ENCODE data around the gene MKI67.
A peak's percentile ranks its signal among the peaks of the same experiment; 100 is the strongest.

Gene MKI67

DNA sequence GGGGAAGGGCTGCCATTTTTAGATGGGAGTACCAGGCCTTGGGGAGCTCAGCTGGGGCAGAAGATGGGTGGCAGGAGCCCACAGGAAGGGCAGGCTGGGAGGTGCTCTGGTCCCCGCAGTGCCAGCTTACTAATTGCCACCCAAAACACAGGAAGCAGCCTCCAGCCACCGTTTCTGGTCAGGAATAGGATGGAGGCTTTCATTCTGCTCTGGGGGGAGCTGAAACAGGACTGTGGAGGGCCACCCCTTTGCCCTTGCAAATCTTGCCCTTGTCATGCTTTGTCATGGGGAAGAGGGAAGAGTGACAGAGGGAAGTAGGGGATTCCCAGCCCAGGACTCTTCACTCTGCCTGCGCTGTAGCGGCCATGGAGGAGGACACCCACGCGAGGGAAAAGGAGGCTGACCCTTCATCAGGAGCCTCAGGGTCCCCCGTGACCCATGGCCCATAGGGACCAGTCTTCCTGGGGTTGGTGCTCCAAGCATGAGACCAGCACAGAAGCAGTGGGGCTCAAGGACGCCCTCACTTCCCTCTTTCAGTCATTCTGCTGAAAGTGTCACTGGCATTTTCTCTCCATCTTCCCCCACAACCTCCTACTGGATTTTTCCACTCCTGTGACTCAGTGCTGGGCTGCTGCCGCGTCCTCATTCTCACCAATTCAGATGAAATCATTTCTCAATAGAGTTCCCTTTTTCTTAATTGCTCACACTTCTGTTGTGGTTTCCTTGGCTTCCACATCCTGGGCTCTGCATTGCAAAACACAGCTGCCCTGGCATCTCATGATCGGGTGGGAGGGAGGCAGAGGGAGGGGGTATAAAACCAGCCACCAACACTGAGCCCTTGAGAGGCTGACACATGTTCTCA is 61.9 kb downstream of the MKI67 start:
- DNase-seq (ENCODE audit: low read depth), result peak; percentile 39

DNA sequence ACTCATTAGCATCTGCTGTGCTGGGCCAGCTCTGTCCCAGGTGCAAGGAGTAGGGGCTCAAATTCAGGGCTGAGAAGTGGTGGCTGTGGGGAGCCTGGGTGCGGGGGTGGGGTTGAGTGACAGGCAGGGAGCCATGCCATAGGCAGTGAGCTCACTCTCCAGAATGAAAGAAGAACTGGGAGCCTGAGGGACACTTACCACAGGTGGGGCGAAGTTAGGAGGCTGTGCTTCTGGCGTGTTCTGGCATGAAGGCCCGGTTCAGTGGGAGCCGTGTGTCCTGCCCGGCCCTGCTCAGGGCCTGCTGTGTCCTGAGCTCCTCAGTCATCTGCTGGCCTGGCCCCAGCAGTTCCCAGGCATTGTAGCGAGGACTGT is 62.5 kb downstream of the MKI67 start:
- no peak for DNase-seq (ENCODE audit: low read depth)

DNA sequence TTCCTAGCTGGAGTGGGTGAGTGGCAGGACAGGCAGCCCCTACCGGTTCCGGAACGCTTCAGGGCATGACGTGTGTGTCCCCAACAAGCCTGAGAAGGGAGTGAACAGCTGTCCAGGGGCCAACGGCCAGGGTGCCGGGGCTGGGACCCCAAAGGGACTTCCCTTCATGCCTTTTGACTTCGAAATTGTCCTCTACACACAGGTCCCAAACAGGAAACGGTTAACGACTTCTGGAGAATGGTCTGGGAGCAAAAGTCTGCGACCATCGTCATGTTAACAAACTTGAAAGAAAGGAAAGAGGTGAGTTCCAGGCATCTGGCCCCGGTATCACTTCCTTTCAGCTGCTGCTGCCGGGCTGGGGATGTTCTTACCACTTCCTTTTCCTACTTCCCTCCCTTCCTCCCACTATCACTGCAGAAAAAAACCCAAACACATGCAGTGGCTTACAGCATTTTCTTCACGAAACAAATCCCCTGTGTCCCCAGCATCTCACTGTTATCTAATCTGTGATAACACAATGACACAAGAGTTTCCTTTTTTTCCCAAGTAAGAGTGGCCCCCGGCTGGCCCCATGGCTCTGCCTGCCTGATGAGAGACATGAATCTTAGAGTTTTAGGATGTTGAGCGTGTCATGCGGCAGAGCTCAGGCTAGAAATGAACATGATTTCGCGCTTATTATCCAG is 63.2 kb downstream of the MKI67 start:
- no peak for DNase-seq (ENCODE audit: low read depth)

DNA sequence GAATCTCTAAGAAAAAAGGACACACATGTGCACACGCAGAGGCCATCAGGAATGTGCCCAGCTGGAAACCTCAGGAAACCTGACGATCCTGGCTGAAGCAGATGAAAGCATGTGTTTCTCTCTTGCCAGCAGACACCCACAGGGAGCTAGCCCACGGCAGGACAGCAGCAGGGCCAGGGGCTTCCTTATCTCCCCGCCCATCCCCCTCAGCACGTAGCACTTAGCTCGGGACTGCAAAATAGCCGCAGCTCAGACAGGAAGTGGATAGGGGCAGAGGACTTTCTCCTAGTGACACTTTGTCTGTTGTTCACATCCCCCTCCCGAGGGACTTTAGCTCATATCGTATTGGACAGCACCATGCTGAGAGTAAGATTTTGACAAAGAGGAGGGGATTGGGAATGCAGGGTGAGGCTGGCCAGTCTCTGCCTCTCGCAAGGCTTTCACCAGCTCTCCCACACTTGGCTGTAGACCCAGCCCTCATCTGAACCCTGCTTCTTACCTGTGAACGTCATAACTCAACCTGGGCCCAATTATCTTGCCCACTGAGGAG is 63.8 kb downstream of the MKI67 start:
- DNase-seq (ENCODE audit: low read depth), result no peak

DNA sequence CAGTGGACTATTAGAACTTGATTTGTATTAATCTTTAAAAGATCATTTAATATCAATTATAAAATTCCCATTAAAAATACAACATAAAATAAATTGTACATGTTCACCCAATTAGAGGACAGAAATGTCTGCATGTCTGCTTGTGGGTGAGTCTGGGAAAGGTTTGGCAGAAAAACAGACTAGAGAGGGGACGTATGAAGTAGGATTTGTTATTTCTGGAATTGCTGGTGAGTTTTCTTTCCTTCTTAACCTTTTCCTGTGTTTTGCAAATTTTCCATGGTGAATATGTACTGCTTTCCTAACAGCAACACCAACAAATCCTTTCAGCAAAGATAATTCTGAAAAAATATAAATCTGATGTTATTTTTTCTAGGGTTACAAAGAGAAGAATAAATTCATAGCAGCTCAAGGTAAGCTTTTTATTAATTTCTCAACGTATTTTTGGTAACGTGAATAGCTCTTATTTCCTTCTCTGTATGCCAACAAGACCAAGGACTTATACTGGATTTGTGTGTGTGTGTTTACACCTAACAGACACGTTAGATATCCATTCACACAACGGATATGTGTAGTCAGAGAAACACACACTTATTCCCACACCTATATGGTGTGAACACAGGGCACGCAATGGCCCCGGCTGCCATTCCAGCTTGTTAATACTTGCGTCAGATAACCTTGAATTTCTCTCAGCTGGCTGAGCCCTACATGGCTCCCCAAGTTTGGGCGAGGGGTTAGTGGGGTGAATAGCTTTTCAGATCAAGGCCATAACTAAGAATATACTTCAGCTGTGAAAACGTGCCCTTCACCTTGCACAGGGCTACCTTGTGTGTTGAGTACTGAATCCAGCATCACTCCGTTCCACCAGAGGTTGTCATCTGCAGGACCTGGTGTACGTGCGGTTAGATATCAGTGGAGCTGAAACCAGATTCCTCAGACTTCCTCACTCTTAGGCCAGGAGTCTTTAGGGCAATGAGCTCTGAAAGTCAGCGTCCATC is 64.6 kb downstream of the MKI67 start:
- DNase-seq (ENCODE audit: low read depth), result no peak

- DNase-seq (ENCODE audit: low read depth), result no peak
Observed at GRCh38 chr10:128060341-128061250, 65.6 kb downstream of the MKI67 start.

GRCh38 chr10:128059982-128060293 is 66.3 kb downstream of the MKI67 start:
- DNase-seq (ENCODE audit: low read depth), result no peak

- DNase-seq (ENCODE audit: low read depth), result no peak
Observed at GRCh38 chr10:128059266-128059981, 66.8 kb downstream of the MKI67 start.

DNA sequence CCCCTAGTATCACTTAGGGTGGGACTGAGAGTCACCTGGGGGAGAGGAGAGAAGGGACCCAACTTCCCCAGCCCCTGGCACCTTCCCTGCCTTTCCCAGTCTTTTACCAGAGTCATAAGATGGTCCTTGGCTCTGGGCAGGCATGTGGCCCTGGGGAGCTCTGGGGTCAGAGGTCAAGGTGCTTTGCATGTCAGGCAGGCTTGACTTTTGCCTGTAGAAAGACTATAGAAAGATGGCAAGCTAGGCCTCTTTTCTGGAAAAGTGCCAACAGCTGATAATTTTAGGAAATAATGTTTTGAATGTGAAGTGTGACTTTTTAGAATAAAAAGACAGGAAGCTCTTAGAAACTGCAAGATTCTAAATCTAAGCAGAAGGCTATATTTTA is 67.5 kb downstream of the MKI67 start:
- no peak for DNase-seq (ENCODE audit: low read depth)

DNA sequence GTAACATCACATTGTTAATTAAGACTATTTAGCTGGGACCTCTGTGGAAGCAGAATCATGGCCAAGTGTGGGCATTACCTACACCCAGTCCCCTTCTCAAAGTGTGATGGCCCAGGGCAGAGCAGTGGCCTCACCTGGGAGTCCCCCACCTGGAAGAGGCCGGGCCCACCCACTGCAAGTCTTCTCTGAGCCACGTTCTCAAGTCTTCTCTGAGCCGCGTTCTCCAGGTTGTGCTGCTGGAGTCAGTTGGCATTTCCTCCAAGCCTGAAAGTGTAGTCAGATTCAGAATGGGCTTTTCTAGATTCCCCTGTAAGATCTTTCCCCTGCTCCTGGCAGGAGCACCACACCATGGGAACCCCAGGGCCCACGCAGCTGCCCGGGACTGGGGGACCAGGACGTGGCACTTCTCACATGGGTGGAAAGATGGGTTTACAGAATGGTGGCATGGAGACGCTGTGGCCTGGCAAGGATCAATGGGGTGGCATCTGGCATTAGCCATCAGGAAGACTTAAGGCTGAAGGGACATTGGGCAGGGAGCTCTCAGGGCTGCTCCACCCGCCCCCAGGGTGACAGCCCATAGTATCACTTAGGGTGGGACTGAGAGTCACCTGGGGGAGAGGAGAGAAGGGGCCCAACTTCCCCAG is 68.0 kb downstream of the MKI67 start:
- no peak for DNase-seq (ENCODE audit: low read depth)

GRCh38 chr10:128056303-128057050 is 69.7 kb downstream of the MKI67 start:
- DNase-seq (ENCODE audit: low read depth), result no peak

DNA sequence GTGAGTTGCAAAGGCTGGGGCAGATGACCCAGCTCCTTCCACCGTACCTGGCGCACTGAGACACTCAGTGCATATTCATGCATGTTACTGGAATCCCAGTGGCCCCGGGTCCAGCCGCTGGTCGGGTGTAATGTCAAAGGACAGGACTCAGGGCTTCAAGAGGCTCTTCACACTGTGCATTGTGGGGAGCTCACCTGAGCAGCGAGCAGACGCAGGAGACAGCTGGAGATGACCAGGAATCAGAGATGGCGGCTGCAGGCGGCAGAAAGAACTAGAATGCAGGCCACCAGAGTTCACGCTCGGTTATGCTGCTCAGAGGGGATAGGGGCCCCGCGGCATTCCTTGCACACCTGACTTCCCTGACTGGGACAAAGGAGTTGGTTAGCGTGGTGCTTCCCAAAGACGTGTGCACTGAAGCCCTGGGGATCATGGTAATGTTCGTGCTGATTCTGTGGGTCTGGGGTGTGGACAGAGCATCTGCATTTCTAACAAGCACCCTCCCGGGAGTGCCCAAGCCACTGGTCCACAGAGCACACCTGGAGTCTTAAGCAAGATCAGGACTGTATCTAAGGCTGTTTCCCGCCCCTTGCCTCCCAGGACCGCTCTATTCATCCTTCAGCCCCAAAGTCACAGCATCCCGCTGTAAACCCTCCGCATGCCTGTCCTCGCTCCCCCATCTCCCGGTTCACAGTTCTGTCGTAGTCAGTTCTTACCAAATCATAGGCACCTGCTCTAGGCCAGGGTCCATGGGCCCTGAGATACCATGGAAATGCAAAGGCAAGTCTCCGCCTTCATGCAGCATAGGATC is 71.0 kb downstream of the MKI67 start:
- no peak for DNase-seq (ENCODE audit: low read depth)

GRCh38 chr10:128054163-128054970 is 71.9 kb downstream of the MKI67 start:
- DNase-seq (ENCODE audit: low read depth), result no peak

- no peak for DNase-seq (ENCODE audit: low read depth)
Observed at GRCh38 chr10:128053356-128053755, 72.9 kb downstream of the MKI67 start.

DNA sequence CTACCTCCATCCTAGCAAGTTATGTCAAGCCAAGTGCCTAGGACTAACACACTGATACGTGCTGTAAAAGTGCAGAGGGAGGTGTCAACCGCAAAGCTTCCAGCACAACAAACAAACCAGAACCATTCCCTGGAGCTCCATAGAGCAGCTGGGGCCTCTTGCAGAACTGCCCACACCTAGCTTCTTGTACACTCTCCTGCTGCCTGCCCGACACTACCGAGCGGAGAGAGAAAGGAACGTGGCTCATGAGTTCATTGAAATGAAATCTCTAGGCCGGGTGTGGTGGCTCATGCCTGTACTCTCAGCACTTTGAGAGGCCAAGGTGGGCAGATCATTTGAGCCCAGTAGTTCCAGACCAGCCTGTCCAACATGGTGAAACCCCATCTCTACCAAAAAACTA is 73.5 kb downstream of the MKI67 start:
- DNase-seq (ENCODE audit: low read depth), result no peak

GRCh38 chr10:128051548-128051947 is 74.7 kb downstream of the MKI67 start:
- no peak for DNase-seq (ENCODE audit: low read depth)

GRCh38 chr10:128050936-128051335 is 75.3 kb downstream of the MKI67 start:
- DNase-seq (ENCODE audit: low read depth), result no peak

- no peak for DNase-seq (ENCODE audit: low read depth)
Observed at GRCh38 chr10:128050121-128050516, 76.1 kb downstream of the MKI67 start.

Data from stimulated activated CD8-positive, alpha-beta memory T cell treated with anti-CD3 and anti-CD28 coated beads, Interleukin-15, amount 100 ng/mL, for 1 hour (primary cell).